Ectodermal cell (in vitro differentiated cells): Measurements from ENCODE around the gene FAM153A.
"Not testable (repeated sequence)": the region's sequence is repeated elsewhere in the genome, so short reads cannot be mapped to it uniquely, and the experiment has no call there.

Source experiments
- H3K27ac ChIP-seq: 2 replicates; pipeline ENCODE4 v1.7.0; 2013; ENCODE audit warnings: mild to moderate bottlenecking, low read depth, low read length; ENCODE audit not compliant: insufficient read depth, poor library complexity, severe bottlenecking
- H3K27me3 ChIP-seq: 2 replicates; pipeline ENCODE4 v1.7.0; 2013; ENCODE audit warnings: mild to moderate bottlenecking, low read length; ENCODE audit not compliant: insufficient read depth, control insufficient read depth, poor library complexity, severe bottlenecking
- H3K36me3 ChIP-seq: one replicate; pipeline ENCODE4 v1.7.0; 2013; ENCODE audit warnings: low read length; ENCODE audit not compliant: control insufficient read depth, insufficient read depth
- H3K4me1 ChIP-seq: one replicate; pipeline ENCODE4 v1.7.0; 2013; ENCODE audit warnings: low read length; ENCODE audit not compliant: control insufficient read depth, insufficient read depth
- H3K4me3 ChIP-seq: 2 replicates; pipeline ENCODE4 v1.7.0; 2013; ENCODE audit warnings: low read depth, low read length, control low read depth; ENCODE audit not compliant: insufficient read depth
- H3K9me3 ChIP-seq: 2 replicates; pipeline ENCODE4 v1.7.0; 2013; ENCODE audit warnings: mild to moderate bottlenecking, low read length, moderate library complexity; ENCODE audit not compliant: control insufficient read depth
- WGBS, 2 experiments: methylation state at CpG; one replicate each; pipeline ENCODE4 v1.1.7; 2013; ENCODE audit warnings: missing lambda C conversion rate in 2 of 2; 5-methylcytosine and 5-hydroxymethylcytosine counted together

Gene FAM153A

DNA sequence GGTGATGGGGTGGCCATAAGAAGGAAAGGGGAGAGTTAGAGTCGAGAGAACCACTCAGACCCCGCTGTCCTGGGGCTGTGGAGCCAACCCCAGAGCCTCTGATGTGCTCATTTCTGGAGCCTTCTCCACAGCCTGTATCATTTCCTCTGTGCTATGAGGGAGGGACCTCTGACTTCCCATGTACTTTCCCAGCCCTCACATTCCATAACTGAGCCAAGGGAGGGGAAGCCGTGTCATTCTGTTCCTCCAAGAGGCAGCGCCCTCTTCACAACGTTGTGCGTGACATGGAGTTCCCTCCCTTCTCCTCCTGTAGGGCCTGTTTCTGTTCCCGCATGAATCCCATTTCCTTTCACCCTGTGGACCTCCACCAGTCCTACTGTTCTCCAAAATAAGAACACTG, 57.8 kb downstream of the FAM153A start:
- H3K36me3 ChIP-seq, H3K4me1 ChIP-seq, H3K27ac ChIP-seq, H3K4me3 ChIP-seq, H3K27me3 ChIP-seq, H3K9me3 ChIP-seq: not testable (repeated sequence)
- no CpG with 5 or more reads among the region's 7 CpGs for WGBS, 2 experiments

DNA sequence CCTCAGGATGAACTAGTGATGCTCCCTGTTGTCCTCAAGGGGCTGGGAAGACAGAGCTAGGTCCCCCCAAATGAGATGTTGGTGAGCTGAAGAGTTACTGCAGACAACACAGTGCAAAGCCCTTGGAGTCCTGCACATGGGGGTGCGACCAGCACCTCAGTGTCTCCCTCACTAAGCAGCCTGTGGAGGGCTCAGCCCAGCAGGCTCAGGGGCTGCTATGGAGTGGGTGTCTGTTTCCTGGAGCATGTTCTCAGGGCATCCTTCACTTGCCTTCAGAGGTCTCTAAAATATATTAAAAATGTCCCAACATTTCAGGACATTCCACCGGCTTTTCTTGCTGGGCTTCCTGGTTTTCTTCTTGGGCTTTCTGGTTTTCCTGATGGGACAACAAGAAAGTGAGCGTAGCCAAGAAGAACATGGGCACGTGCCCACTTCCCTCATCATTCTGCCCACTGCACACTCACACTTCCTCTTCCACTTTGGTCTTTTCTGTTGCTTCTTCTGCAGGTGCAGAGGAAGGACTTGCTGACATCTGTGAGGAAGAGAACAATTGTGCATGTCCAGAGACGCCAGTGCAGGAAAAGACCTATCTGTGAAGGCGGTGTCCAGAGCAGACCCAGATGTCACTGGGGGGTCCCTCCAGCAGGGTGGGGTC, 58.7 kb downstream of the FAM153A start:
- not testable (repeated sequence) for H3K36me3 ChIP-seq, H3K9me3 ChIP-seq, H3K4me1 ChIP-seq, H3K27ac ChIP-seq, H3K27me3 ChIP-seq, H3K4me3 ChIP-seq
- no CpG with 5 or more reads among the region's 6 CpGs for WGBS, 2 experiments

DNA sequence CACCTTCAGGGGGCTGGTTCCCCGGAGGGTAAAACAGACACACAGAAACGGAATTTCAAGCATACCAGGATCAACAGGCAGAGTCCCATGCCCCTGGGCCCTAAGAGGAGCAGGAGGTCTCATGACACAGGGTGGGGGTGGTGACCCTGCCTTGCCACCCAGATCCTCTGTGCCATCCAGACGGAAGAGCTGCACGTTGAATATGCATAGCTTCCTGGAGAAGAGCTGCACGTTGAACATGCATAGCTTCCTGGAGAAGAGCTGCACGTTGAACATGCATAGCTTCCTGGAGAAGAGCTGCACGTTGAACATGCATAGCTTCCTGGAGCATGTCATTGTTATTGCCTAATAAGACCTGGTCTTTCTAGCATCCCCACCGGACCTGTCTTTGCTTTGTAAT, 59.9 kb downstream of the FAM153A start:
- WGBS, 2 experiments: 83 to 100% methylated on average over 1 of the region's 8 CpGs
- not testable (repeated sequence) for H3K27ac ChIP-seq, H3K4me1 ChIP-seq, H3K36me3 ChIP-seq, H3K9me3 ChIP-seq, H3K27me3 ChIP-seq, H3K4me3 ChIP-seq

DNA sequence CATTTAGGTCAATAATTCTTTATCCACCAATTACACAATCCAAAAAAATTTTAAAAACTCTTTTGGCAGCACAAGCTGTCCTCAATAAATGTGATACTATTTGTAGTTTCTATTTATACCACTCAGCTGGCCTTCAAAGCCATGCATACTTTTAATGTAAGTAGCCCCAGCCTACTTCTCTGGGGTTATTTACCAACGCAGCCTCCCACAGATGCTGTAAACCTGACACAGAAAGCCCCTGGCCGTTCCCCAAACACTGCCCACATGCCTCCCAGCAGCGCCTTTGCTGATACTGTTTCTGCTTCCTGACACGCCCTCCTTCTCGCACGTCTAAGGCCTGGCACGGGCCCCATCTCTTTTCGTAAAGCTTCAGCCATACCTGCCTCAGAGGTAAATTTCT, 62.7 kb downstream of the FAM153A start:
- H3K9me3 ChIP-seq: not testable (repeated sequence)
- WGBS, 2 experiments: no CpG with 5 or more reads among the region's 8 CpGs

DNA sequence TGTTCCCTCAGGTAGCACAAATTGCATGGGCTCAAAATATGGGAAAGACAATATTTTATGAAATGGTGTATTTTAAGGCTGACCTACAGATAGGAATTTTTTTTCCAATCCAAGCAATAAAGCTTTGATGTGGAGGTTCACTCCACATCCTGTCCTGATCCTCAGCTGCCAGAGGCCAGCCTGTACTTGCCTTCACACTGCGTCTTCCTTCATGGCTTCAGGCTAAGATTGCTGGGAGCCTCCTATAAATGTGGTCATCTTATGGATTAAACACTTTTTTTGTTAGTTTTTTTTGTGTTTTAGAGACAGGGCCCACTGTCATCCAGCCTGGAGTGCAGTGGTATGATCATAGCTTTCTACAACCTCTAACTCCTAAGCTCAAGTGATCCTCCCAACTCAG, 67.3 kb downstream of the FAM153A start:
- H3K36me3 ChIP-seq, H3K4me1 ChIP-seq, H3K4me3 ChIP-seq, H3K27me3 ChIP-seq, H3K27ac ChIP-seq, H3K9me3 ChIP-seq: not testable (repeated sequence)
- WGBS, 2 experiments: no CpG with 5 or more reads among the region's 1 CpG

More for the DNA sequence above, 62.7 kb downstream of the FAM153A start:
- H3K4me1 ChIP-seq, H3K4me3 ChIP-seq, H3K27me3 ChIP-seq, H3K27ac ChIP-seq, H3K36me3 ChIP-seq: not testable (repeated sequence)

- not testable (repeated sequence) for H3K4me1 ChIP-seq, H3K27me3 ChIP-seq
- 94 to 97% methylated on average over 22 of the region's 22 CpGs for WGBS, 2 experiments
These were observed 86.6 kb downstream of the FAM153A start for GRCh38 chr5:177696100-177696499.

DNA sequence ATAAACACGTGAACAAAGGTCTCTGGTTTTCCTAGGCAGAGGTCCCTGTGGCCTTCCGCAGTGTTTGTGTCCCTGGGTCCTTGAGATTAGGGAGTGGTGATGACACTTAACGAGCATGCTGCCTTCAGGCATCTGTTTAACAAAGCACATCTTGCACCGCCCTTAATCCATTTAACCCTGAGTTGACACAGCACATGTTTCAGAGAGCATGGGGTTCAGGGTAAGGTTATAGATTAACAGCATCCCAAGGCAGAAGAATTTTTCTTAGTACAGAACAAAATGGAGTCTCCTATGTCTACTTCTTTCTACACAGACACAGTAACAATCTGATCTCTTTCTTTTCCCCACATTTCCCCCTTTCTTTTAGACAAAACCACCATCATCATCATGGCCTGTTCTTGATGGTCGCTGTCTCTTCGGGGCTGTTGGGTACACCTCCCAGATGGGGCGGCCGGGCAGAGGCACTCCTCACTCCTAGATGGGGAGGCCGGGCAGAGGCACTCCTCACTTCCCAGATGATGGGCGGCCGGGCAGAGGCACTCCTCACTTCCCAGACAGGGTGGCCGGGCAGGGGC, 87.3 kb downstream of the FAM153A start:
- 75 to 83% methylated on average over 8 of the region's 12 CpGs for WGBS, 2 experiments
- H3K4me1 ChIP-seq, H3K27me3 ChIP-seq, H3K4me3 ChIP-seq, H3K9me3 ChIP-seq, H3K27ac ChIP-seq, H3K36me3 ChIP-seq: not testable (repeated sequence)

More at GRCh38 chr5:177696100-177696499, 86.6 kb downstream of the FAM153A start:
- not testable (repeated sequence) for H3K4me3 ChIP-seq, H3K9me3 ChIP-seq, H3K36me3 ChIP-seq, H3K27ac ChIP-seq

GRCh38 chr5:177694518-177694835, 88.2 kb downstream of the FAM153A start:
- H3K4me1 ChIP-seq, H3K36me3 ChIP-seq, H3K4me3 ChIP-seq, H3K27me3 ChIP-seq, H3K9me3 ChIP-seq, H3K27ac ChIP-seq: not testable (repeated sequence)
- no CpG with 5 or more reads among the region's 2 CpGs for WGBS, 2 experiments

DNA sequence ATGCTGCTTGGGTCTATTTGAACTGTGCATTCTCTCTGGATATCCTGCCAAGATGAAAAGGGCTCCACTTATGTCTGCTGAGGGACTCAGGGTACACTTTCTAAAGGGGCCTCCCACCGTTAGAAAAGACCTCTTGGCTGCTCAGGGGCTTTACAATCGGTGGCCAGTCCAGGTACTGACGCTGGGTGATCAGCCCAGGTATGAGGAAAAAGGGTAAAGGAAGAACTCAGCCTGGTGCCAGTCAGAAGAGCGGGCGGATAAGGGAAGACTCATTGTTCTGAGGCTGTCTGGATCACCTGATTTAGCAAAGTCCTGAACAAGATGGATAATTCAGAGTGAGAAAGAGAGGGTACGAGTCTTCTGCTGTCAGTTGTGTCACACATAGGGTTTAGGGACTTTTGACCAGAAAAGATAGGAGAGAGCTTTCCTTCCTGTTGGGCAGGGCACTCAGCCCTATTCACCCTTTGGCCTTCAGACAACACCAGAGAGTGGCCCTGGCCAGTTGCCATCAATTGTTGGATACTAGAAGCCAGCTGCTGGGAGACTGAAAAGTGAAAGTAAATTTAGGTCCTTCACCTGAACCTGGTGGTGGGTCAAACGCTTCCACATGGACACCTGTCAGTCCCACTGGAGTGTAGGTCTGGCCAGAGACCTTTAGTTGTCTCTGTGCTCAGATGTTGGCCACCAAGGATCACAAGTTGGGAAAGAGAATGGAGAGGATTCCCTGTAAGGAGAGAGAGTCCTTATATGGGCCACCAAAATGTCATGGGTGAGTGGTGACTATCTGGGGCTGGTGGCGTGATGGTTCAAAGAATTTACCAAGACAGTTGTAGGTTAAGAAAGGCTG, 88.8 kb downstream of the FAM153A start:
- not testable (repeated sequence) for H3K4me3 ChIP-seq, H3K36me3 ChIP-seq, H3K4me1 ChIP-seq, H3K9me3 ChIP-seq, H3K27ac ChIP-seq, H3K27me3 ChIP-seq
- 85 to 86% methylated on average over 6 of the region's 8 CpGs for WGBS, 2 experiments

GRCh38 chr5:177692969-177693368, 89.7 kb downstream of the FAM153A start:
- H3K36me3 ChIP-seq, H3K27ac ChIP-seq, H3K9me3 ChIP-seq, H3K27me3 ChIP-seq, H3K4me3 ChIP-seq, H3K4me1 ChIP-seq: not testable (repeated sequence)
- 9 to 32% methylated on average over 1 of the region's 7 CpGs for WGBS, 2 experiments
